K562 (cell line): ENCODE measurements around the gene MTG2. TPM values are rescaled to one million over a fixed set of nuclear protein-coding genes. Genes with fewer than 3 reads are reported as not detected.
A peak's percentile ranks its signal among the peaks of the same experiment; 100 is the strongest.

Source experiments
- ATAC-seq: fragments of 200-7000 bp; cut with Tn5 transposase; 3 replicates; pipeline ENCODE4 v1.9.1; 2020; ENCODE audit warnings: moderate library complexity
- BruUV-seq: library from RNA; stranded (reverse); fragments of 400-500 nt; replicated peaks from 2 replicates; lab custom pipeline; 2021; lab: Mats Ljungman, UMichigan
- CTCF ChIA-PET: fragments of 300-600 bp; formaldehyde crosslinking; extraction: SDS; loops from one replicate; lab custom pipeline; 2021; ENCODE audit warnings: low intra/inter-chr PET ratio; lab: Yijun Ruan, JAX
- POLR2A ChIA-PET: fragments of 300-600, 350-650 bp; sonication (Branson Sonifier 250); formaldehyde crosslinking; extraction: SDS; loops from one replicate; lab custom pipeline; 2021; ENCODE audit warnings: antibody characterized with exemption, inconsistent platforms; lab: Yijun Ruan, JAX
- DNase-seq, 4 experiments: peaks; one replicate each; pipeline versions ENCODE4 v3.0.0 to v3.0.0-alpha.2; 2011 to 2018; ENCODE audit warnings: low spot score in 3 of 4, mixed read lengths in 3 of 4; ENCODE audit errors: extremely low read depth in 1 of 4
- FAIRE-seq: peaks from 2 replicates; lab custom pipeline; 2011; peaks lifted over from hg19 to GRCh38; lab: Jason Lieb, UNC
- H2AFZ ChIP-seq: 2 replicates; pipeline ENCODE4 v1.6.0; 2011; ENCODE audit warnings: low read depth, low read length, control low read depth, inconsistent platforms
- H3K27ac ChIP-seq: fragments of 200-600 bp; 3 replicates; pipeline ENCODE4 v1.8.0; 2011; ENCODE audit warnings: low read depth, mild to moderate bottlenecking, control low read depth, inconsistent platforms, low read length, moderate library complexity, mixed read lengths; ENCODE audit errors: extremely low read depth
- H3K27me3 ChIP-seq, 2 experiments: fragments of 300-600 bp in 1 of 2; 2 replicates in 1 of 2; 3 replicates in 1 of 2; pipeline versions ENCODE4 v1.6.0 to v1.8.0; 2011; ENCODE audit warnings: inconsistent platforms in 2 of 2, low read length in 2 of 2, mild to moderate bottlenecking in 1 of 2, mixed read lengths in 1 of 2, moderate library complexity in 1 of 2; ENCODE audit not compliant: control insufficient read depth in 2 of 2, insufficient read depth in 2 of 2
- H3K36me3 ChIP-seq: fragments of 300-600 bp; 3 replicates; pipeline ENCODE4 v1.8.0; 2011; ENCODE audit warnings: mild to moderate bottlenecking, low read length, inconsistent platforms; ENCODE audit not compliant: control insufficient read depth, insufficient read depth
- H3K4me1 ChIP-seq, 2 experiments: fragments of 200-600 bp in 1 of 2; replicated peaks in 1 of 2; 2 replicates in 1 of 2; 3 replicates in 1 of 2; pipeline versions ENCODE4 v1.5.1 to v1.8.0; 2011; ENCODE audit warnings: inconsistent platforms in 2 of 2, low read length in 2 of 2, mild to moderate bottlenecking in 1 of 2, mixed read lengths in 1 of 2, moderate library complexity in 1 of 2; ENCODE audit not compliant: control insufficient read depth in 2 of 2, insufficient read depth in 2 of 2
- H3K4me2 ChIP-seq: 2 replicates; pipeline ENCODE4 v1.6.1; 2011; ENCODE audit warnings: low read length, control low read depth, inconsistent platforms, mixed read lengths; ENCODE audit not compliant: insufficient read depth
- H3K4me3 ChIP-seq: fragments of 200-600 bp; sonication (generic), shearing (Covaris generic); 2 replicates; pipeline ENCODE4 v1.5.1; 2016; ENCODE audit warnings: control low read depth, inconsistent platforms
- H3K79me2 ChIP-seq: fragments of 200-600 bp; 3 replicates; pipeline ENCODE4 v1.8.0; 2011; ENCODE audit warnings: low read length, inconsistent platforms; ENCODE audit not compliant: control insufficient read depth, insufficient read depth
- H3K9ac ChIP-seq, 2 experiments: 2 replicates each; pipeline versions ENCODE4 v1.6.0 to v1.6.1; 2011; ENCODE audit warnings: low read depth in 2 of 2, low read length in 2 of 2, control low read depth in 1 of 2, inconsistent platforms in 1 of 2, mild to moderate bottlenecking in 1 of 2, mixed read lengths in 1 of 2; ENCODE audit not compliant: insufficient read depth in 1 of 2
- H3K9me1 ChIP-seq: one replicate; pipeline ENCODE4 v1.6.0; 2011; ENCODE audit warnings: inconsistent platforms, mild to moderate bottlenecking, low read length, moderate library complexity; ENCODE audit not compliant: control insufficient read depth, insufficient read depth
- H3K9me3 ChIP-seq: replicated peaks from 2 replicates; pipeline ENCODE4 v1.5.1; 2011; ENCODE audit warnings: low read depth, low read length, inconsistent platforms; ENCODE audit not compliant: control insufficient read depth, insufficient read depth
- H4K20me1 ChIP-seq: replicated peaks from 2 replicates; pipeline ENCODE4 v1.6.1; 2011; ENCODE audit warnings: low read length, inconsistent platforms, mixed read lengths; ENCODE audit not compliant: control insufficient read depth, insufficient read depth
- HSF4 ChIP-seq: fragments of 250-450 bp; sonication (Bioruptor Pico); IDR thresholded peaks from 2 replicates; pipeline ENCODE4 v2.1.2; 2022; ENCODE audit warnings: mild to moderate bottlenecking, moderate library complexity, borderline replicate concordance
- MIER1 ChIP-seq: fragments of 450-650 bp; IDR thresholded peaks from 2 replicates; pipeline ENCODE4 v1.6.1; 2016; ENCODE audit warnings: antibody characterized with exemption, mild to moderate bottlenecking, low read depth
- MLX ChIP-seq, 2 experiments: fragments of 450-650 bp in 1 of 2; sonication (generic) in 1 of 2; formaldehyde crosslinking; conservative IDR thresholded peaks; 2 replicates each; pipeline versions ENCODE4 v1.4.0 to v1.8.1; 2020 to 2022; ENCODE audit warnings: mild to moderate bottlenecking in 1 of 2, missing genetic modification reagents in 1 of 2
- PREB ChIP-seq: sonication (generic); formaldehyde crosslinking; IDR thresholded peaks from 2 replicates; pipeline ENCODE4 v1.8.1; 2023; ENCODE audit warnings: mild to moderate bottlenecking, missing genetic modification reagents
- RBFOX2 ChIP-seq: fragments of 200-400 bp; formaldehyde crosslinking; IDR thresholded peaks from 2 replicates; pipeline ENCODE4 v1.6.1; 2017; ENCODE audit warnings: low read depth, mild to moderate bottlenecking, low read length, moderate library complexity
- SMARCA5 ChIP-seq: fragments of 450-650 bp; IDR thresholded peaks from 2 replicates; pipeline ENCODE4 v1.6.1; 2016
- ZNF197 ChIP-seq: fragments of 200-800 bp; sonication (Bioruptor generic); IDR thresholded peaks from 2 replicates; pipeline ENCODE4 v1.6.1; 2016; ENCODE audit warnings: low read depth, missing genetic modification characterization, missing compliant biosample characterization
- WGBS: fragments of 100-300 bp; shearing (Covaris generic); methylation state at CpG from one replicate; pipeline ENCODE4 v1.1.6; 2016; ENCODE audit warnings: low coverage, mixed read lengths; ENCODE audit not compliant: insufficient coverage; ENCODE audit errors: missing lambda C conversion rate; 5-methylcytosine and 5-hydroxymethylcytosine counted together
- in situ Hi-C: fragments of 300-500 bp; cut with MboI; formaldehyde crosslinking; loops from 4 replicates; pipeline ENCODE4 v1.15.0; 2018; ENCODE audit warnings: inconsistent platforms, mixed read lengths
- intact Hi-C: fragments of 100-400 bp; cut with micrococcal nuclease; formaldehyde crosslinking; loops from 2 replicates; pipeline ENCODE4 v1.14.2; 2022
- polyA plus RNA-seq, 8 experiments: library from polyadenylated mRNA; depleted of rRNA in 4 of 8; stranded (reverse) in 5 of 8; unstranded in 3 of 8; fragments of >200 nt; fragmentation: Nextera tagmentation in 2 of 8; fragmentation: Illumina TruSeq in 1 of 8; extraction: Ambion mirVana in 2 of 8; extraction: Trizol in 1 of 8; gene quantifications; 2 replicates each; pipeline versions ENCODE4 v1.2.1 to v1.2.3, GENCODE V29; 2011 to 2014; ENCODE audit warnings: inconsistent platforms in 1 of 8, missing spikeins in 1 of 8
- total RNA-seq, 7 experiments: library from RNA; depleted of rRNA in 6 of 7; stranded (reverse); fragments of >200 nt in 6 of 7; fragmentation: Illumina TruSeq in 2 of 7; extraction: Trizol in 2 of 7; gene quantifications; 2 replicates each; pipeline versions ENCODE4 v1.2.1 to v1.2.3, GENCODE V29; 2011 to 2021; ENCODE audit warnings: low replicate concordance in 1 of 7

MTG2 gene
- total and polyA plus RNA-seq, 9 of the 15 experiments (the other 6 are each of a cell fraction or from before 2014, with no cell fraction given) = 8.7 to 67.5 (median 44.5) TPM

GRCh38 chr20:62231292-62231691, 48.5 kb downstream of the MTG2 start:
- H3K9me3 ChIP-seq = peaks cover 7% of the 10 kb centered on the region; the same call in 1 of the 2 replicates
- intact Hi-C loops (no loop called here), in situ Hi-C loops (no loop called here)
- peaks cover 5 to 39% of the 10 kb centered on the region in 2 experiments; a peak in 4 of 5 replicates for H3K4me1 ChIP-seq
- ChIA-PET CTCF (no interaction called here), POLR2A (no interaction called here)
- no peaks in the 10 kb centered on the region for H4K20me1 ChIP-seq
- 8% methylated on average over 6 of the region's 6 CpGs for WGBS
- no peak overlapping the region for H3K4me3 ChIP-seq
- TF ChIP-seq SMARCA5 (no peak), HSF4 (CRISPR knock-in tag) (no peak), MLX (CRISPR knock-in tag; conservative IDR thresholded peaks at IDR 0.05) (no peak), PREB (CRISPR knock-in tag) (no peak), MIER1 (no peak), RBFOX2 (no peak), ZNF197 (CRISPR knock-in tag) (no peak)
- BruUV-seq = no TSS peak
- ATAC-seq (no peak), DNase-seq (no peak), FAIRE-seq (no peak)
- H3K4me2 ChIP-seq = no peak overlapping the region
- no peaks in the 10 kb centered on the region for H3K36me3 ChIP-seq
- H3K9ac ChIP-seq = 0 out of 4 replicates have a peak overlapping the region, but pooled peaks of 1 of the 2 experiments have one; percentile 8
- H3K27me3 ChIP-seq = peaks cover 0 to 13% of the 10 kb centered on the region in 2 experiments; a peak in 2 of 5 replicates
- no peak overlapping the region for H3K27ac ChIP-seq
- no peaks in the 10 kb centered on the region for H3K79me2 ChIP-seq
- H3K9me1 ChIP-seq = peaks cover 2% of the 10 kb centered on the region
- H2AFZ ChIP-seq = no peak overlapping the region
